ENCODE results near the gene HAAO. TPM values are rescaled to one million over a fixed set of nuclear protein-coding genes. Genes with fewer than 3 reads are reported as not detected.

HAAO gene
- total and polyA plus RNA-seq, 5 donors: 3.5 to 5.9 (median 4.6) TPM

GRCh38 chr2:42767080-42767898, 25.1 kb downstream of the HAAO start:
- 88% methylated on average over 16 of the region's 16 CpGs for WGBS
- intact Hi-C loops (cut with DNase I): no loop called here
- Histone ChIP-seq H3K9me3 (ENCODE audit: control insufficient read depth, low read length) (no peaks in the 10 kb centered on the region), H3K27ac (ENCODE audit: low read length) (no peak overlapping the region), H3K27me3 (ENCODE audit: control insufficient read depth, insufficient read depth) (no peaks in the 10 kb centered on the region), H3K4me3 (ENCODE audit: low read length) (no peak overlapping the region), H3K4me1 (ENCODE audit: control insufficient read depth, insufficient read depth, low read length) (no peaks in the 10 kb centered on the region)
- DNase-seq: peak in 1 of 3 donors; percentile 38
- no peak for ATAC-seq

- intact Hi-C loops (cut with DNase I): no loop called here
- Histone ChIP-seq H3K27me3 (ENCODE audit: control insufficient read depth, insufficient read depth) (no peaks in the 10 kb centered on the region), H3K4me1 (ENCODE audit: control insufficient read depth, insufficient read depth, low read length) (no peaks in the 10 kb centered on the region), H3K4me3 (ENCODE audit: low read length) (no peak overlapping the region), H3K27ac (ENCODE audit: low read length) (no peak overlapping the region), H3K9me3 (ENCODE audit: control insufficient read depth, low read length) (no peaks in the 10 kb centered on the region)
- ATAC-seq (no peak), DNase-seq (no peak)
- WGBS: 94% methylated on average over 9 of the region's 9 CpGs
Observed at GRCh38 chr2:42765686-42766085, 26.7 kb downstream of the HAAO start.

- DNase-seq: no peak
- H3K4me3 ChIP-seq (ENCODE audit: low read length): no peak overlapping the region
- no peaks in the 10 kb centered on the region for H3K9me3 ChIP-seq (ENCODE audit: control insufficient read depth, low read length)
- no peaks in the 10 kb centered on the region for H3K27me3 ChIP-seq (ENCODE audit: control insufficient read depth, insufficient read depth)
- intact Hi-C loops (cut with DNase I): no loop called here
- no peak for ATAC-seq
- 88% methylated on average over 2 of the region's 2 CpGs for WGBS
- H3K4me1 ChIP-seq (ENCODE audit: control insufficient read depth, insufficient read depth, low read length): no peaks in the 10 kb centered on the region
- no peak overlapping the region for H3K27ac ChIP-seq (ENCODE audit: low read length)
Observed at GRCh38 chr2:42764901-42765300, 27.5 kb downstream of the HAAO start.

GRCh38 chr2:42764096-42764495, 28.3 kb downstream of the HAAO start, which contains the start of gene OXER1:
TSS of gene OXER1 (minus strand) at chr2:42764135. CDS start at chr2:42764062, 73 bp downstream.
- intact Hi-C loops (cut with DNase I): no loop called here
- no peaks in the 10 kb centered on the region for H3K4me1 ChIP-seq (ENCODE audit: control insufficient read depth, insufficient read depth, low read length)
- WGBS: 53% methylated on average over 5 of the region's 5 CpGs
- H3K4me3 ChIP-seq (ENCODE audit: low read length): no peak within 1 kb of the TSS
- ATAC-seq: no peak
- no peaks in the 10 kb centered on the region for H3K9me3 ChIP-seq (ENCODE audit: control insufficient read depth, low read length)
- no peak within 1 kb of the TSS for H3K27ac ChIP-seq (ENCODE audit: low read length)
- peak in 1 of 3 donors; percentile 35 for DNase-seq
- H3K27me3 ChIP-seq (ENCODE audit: control insufficient read depth, insufficient read depth): no peaks in the 10 kb centered on the region

- Histone ChIP-seq H3K27ac (ENCODE audit: low read length) (no peak overlapping the region), H3K4me3 (ENCODE audit: low read length) (no peak overlapping the region), H3K9me3 (ENCODE audit: control insufficient read depth, low read length) (no peaks in the 10 kb centered on the region), H3K4me1 (ENCODE audit: control insufficient read depth, insufficient read depth, low read length) (no peaks in the 10 kb centered on the region), H3K27me3 (ENCODE audit: control insufficient read depth, insufficient read depth) (no peaks in the 10 kb centered on the region)
- ATAC-seq: no peak
- intact Hi-C loops (cut with DNase I): no loop called here
- 96% methylated on average over 45 of the region's 45 CpGs for WGBS
- DNase-seq: peak in 1 of 3 donors; percentile 52
Observed at GRCh38 chr2:42762823-42763804, 29.3 kb downstream of the HAAO start.

- Histone ChIP-seq H3K27me3 (ENCODE audit: control insufficient read depth, insufficient read depth) (no peaks in the 10 kb centered on the region), H3K27ac (ENCODE audit: low read length) (no peak overlapping the region), H3K4me3 (ENCODE audit: low read length) (no peak overlapping the region), H3K4me1 (ENCODE audit: control insufficient read depth, insufficient read depth, low read length) (no peaks in the 10 kb centered on the region), H3K9me3 (ENCODE audit: control insufficient read depth, low read length) (no peaks in the 10 kb centered on the region)
- DNase-seq (no peak), ATAC-seq (no peak)
- 95% methylated on average over 5 of the region's 5 CpGs for WGBS
- intact Hi-C loops (cut with DNase I): no loop called here
Observed at GRCh38 chr2:42762155-42762554, 30.2 kb downstream of the HAAO start.

GRCh38 chr2:42761554-42761953, 30.8 kb downstream of the HAAO start:
- 94% methylated on average over 9 of the region's 9 CpGs for WGBS

GRCh38 chr2:42758751-42759150, 33.6 kb downstream of the HAAO start:
- DNase-seq (no peak), ATAC-seq (no peak)
- 99% methylated on average over 1 of the region's 1 CpG for WGBS
- Histone ChIP-seq H3K27me3 (ENCODE audit: control insufficient read depth, insufficient read depth) (no peaks in the 10 kb centered on the region), H3K4me1 (ENCODE audit: control insufficient read depth, insufficient read depth, low read length) (peaks cover 8% of the 10 kb centered on the region), H3K27ac (ENCODE audit: low read length) (no peak overlapping the region), H3K4me3 (ENCODE audit: low read length) (no peak overlapping the region), H3K9me3 (ENCODE audit: control insufficient read depth, low read length) (no peaks in the 10 kb centered on the region)
- intact Hi-C loops (cut with DNase I): no loop called here

More at GRCh38 chr2:42761554-42761953, 30.8 kb downstream of the HAAO start:
- no peaks in the 10 kb centered on the region for H3K4me1 ChIP-seq (ENCODE audit: control insufficient read depth, insufficient read depth, low read length)
- DNase-seq (no peak), ATAC-seq (no peak)
- H3K9me3 ChIP-seq (ENCODE audit: control insufficient read depth, low read length): no peaks in the 10 kb centered on the region
- intact Hi-C loops (cut with DNase I): no loop called here
- H3K27me3 ChIP-seq (ENCODE audit: control insufficient read depth, insufficient read depth): no peaks in the 10 kb centered on the region
- no peak overlapping the region for H3K4me3 ChIP-seq (ENCODE audit: low read length)
- H3K27ac ChIP-seq (ENCODE audit: low read length): no peak overlapping the region

GRCh38 chr2:42757981-42758740, 34.2 kb downstream of the HAAO start:
- WGBS: 93% methylated on average over 4 of the region's 4 CpGs
- Histone ChIP-seq H3K27me3 (ENCODE audit: control insufficient read depth, insufficient read depth) (no peaks in the 10 kb centered on the region), H3K4me3 (ENCODE audit: low read length) (no peak overlapping the region), H3K9me3 (ENCODE audit: control insufficient read depth, low read length) (no peaks in the 10 kb centered on the region), H3K27ac (ENCODE audit: low read length) (no peak overlapping the region), H3K4me1 (ENCODE audit: control insufficient read depth, insufficient read depth, low read length) (peaks cover 8% of the 10 kb centered on the region)
- ATAC-seq (no peak), DNase-seq (no peak)
- intact Hi-C loops (cut with DNase I): no loop called here

- WGBS: 86% methylated on average over 6 of the region's 6 CpGs
- H3K4me3 ChIP-seq (ENCODE audit: low read length): no peak overlapping the region
Observed at GRCh38 chr2:42756966-42757513, 35.3 kb downstream of the HAAO start.

More at GRCh38 chr2:42756966-42757513, 35.3 kb downstream of the HAAO start:
- Histone ChIP-seq H3K4me1 (ENCODE audit: control insufficient read depth, insufficient read depth, low read length) (peaks cover 8% of the 10 kb centered on the region), H3K27ac (ENCODE audit: low read length) (no peak overlapping the region), H3K9me3 (ENCODE audit: control insufficient read depth, low read length) (no peaks in the 10 kb centered on the region), H3K27me3 (ENCODE audit: control insufficient read depth, insufficient read depth) (no peaks in the 10 kb centered on the region)
- no peak for ATAC-seq
- DNase-seq: no peak
- intact Hi-C loops (cut with DNase I): no loop called here
